HL-60 (cell line): ENCODE data around the gene AEBP2.

ENCODE experiments used
- DNase-seq, 2 experiments: peaks; one replicate each; pipeline ENCODE4 v3.0.0-alpha.2; 2010 to 2020; ENCODE audit warnings: low read depth in 1 of 2, low spot score in 1 of 2
- H3K27ac ChIP-seq: fragments of 250-450 bp; sonication (Bioruptor Pico); replicated peaks from 2 replicates; pipeline ENCODE4 v1.5.1; 2020; ENCODE audit warnings: mild to moderate bottlenecking, moderate library complexity
- H3K27me3 ChIP-seq: fragments of 250-450 bp; sonication (Bioruptor Pico); 2 replicates; pipeline ENCODE4 v1.5.1; 2021; ENCODE audit warnings: mild to moderate bottlenecking, moderate library complexity; ENCODE audit not compliant: insufficient read depth, poor library complexity, severe bottlenecking
- H3K4me3 ChIP-seq: replicated peaks from 2 replicates; pipeline ENCODE4 v1.5.1; 2011; ENCODE audit warnings: mild to moderate bottlenecking, control low read depth, low read length; ENCODE audit not compliant: insufficient read depth
- CTCF ChIP-seq: IDR thresholded peaks from one replicate; pipeline ENCODE4 v1.5.1; 2011; ENCODE audit warnings: low read length, control low read depth, inconsistent platforms; ENCODE audit not compliant: insufficient read depth
- GABPA ChIP-seq: IDR thresholded peaks from 2 replicates; pipeline ENCODE4 v1.6.1; 2012; ENCODE audit warnings: low read depth
- POLR2AphosphoS5 ChIP-seq: IDR thresholded peaks from 2 replicates; pipeline ENCODE4 v1.6.1; 2012; ENCODE audit warnings: low read depth
- REST ChIP-seq: IDR thresholded peaks from 2 replicates; pipeline ENCODE4 v1.6.1; 2012; ENCODE audit warnings: low read depth; ENCODE audit not compliant: insufficient replicate concordance
- SPI1 ChIP-seq: IDR thresholded peaks from 2 replicates; pipeline ENCODE4 v1.6.1; 2012; ENCODE audit warnings: low read depth, mild to moderate bottlenecking, borderline replicate concordance

AEBP2 gene

GRCh38 chr12:19458733-19459132, 19.4 kb downstream of the AEBP2 start:
- Histone ChIP-seq H3K27me3 (no peaks in the 10 kb centered on the region), H3K27ac (no peak overlapping the region), H3K4me3 (no peak overlapping the region)
- no peak for TF ChIP-seq CTCF
- no peak for TF ChIP-seq POLR2AphosphoS5
- TF ChIP-seq GABPA = no peak
- no peak for TF ChIP-seq SPI1
- no peak for TF ChIP-seq REST
- no peak for DNase-seq

- TF ChIP-seq REST (no peak), GABPA (no peak), POLR2AphosphoS5 (no peak), CTCF (no peak), SPI1 (no peak)
- H3K4me3 ChIP-seq = no peak overlapping the region
- H3K27me3 ChIP-seq = no peaks in the 10 kb centered on the region
- DNase-seq = no peak
- no peak overlapping the region for H3K27ac ChIP-seq
These were observed 22.7 kb downstream of the AEBP2 start for GRCh38 chr12:19461999-19462398.

GRCh38 chr12:19462406-19462805, 23.1 kb downstream of the AEBP2 start:
- no peak for TF ChIP-seq REST
- TF ChIP-seq CTCF = no peak
- no peak for TF ChIP-seq GABPA
- TF ChIP-seq POLR2AphosphoS5 = no peak
- no peak for TF ChIP-seq SPI1
- DNase-seq = no peak
- Histone ChIP-seq H3K27ac (no peak overlapping the region), H3K27me3 (no peaks in the 10 kb centered on the region), H3K4me3 (no peak overlapping the region)
